ENCODE data around the gene KPNA4.
"Not testable (repeated sequence)": the region's sequence is repeated elsewhere in the genome, so short reads cannot be mapped to it uniquely, and the experiment has no call there.

The KPNA4 gene

DNA sequence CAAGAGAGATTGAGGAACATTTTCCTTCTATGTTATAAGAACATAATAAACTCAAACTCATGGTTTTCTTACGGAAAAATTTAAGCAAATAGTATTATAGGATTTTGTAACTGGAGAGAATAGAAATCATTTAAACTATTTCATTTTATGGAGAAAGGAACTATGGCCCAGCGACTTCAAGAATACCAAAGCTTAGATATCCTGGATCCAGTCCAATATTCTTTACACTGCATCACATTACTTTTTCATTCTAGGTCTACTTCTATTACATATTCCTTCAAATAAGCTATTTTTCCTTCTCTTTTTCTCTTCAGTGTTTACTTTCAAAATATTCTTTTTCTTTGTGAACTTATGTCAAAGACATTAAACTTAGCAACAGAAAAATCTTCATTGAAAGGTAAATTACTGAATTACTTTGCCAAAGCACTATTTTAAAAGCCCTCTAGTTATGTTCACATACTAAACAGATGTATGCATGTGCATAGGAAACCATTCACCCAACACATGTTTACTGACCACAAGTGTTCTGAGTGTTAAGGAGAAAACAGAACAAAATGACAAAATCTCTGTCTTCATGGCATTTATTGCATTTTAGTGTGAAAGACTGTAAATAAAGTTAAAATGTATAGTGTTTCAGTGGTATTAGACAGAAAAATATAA, 20.4 kb downstream of the KPNA4 start:
- H3K4me3 Mint-ChIP-seq, result no peak overlapping the region
- no peaks in the 10 kb centered on the region for H3K27me3 Mint-ChIP-seq (ENCODE audit: low read depth)
- H3K9me3 Mint-ChIP-seq, result peaks cover 16% of the 10 kb centered on the region
- TF ChIP-seq, protein P1, sequence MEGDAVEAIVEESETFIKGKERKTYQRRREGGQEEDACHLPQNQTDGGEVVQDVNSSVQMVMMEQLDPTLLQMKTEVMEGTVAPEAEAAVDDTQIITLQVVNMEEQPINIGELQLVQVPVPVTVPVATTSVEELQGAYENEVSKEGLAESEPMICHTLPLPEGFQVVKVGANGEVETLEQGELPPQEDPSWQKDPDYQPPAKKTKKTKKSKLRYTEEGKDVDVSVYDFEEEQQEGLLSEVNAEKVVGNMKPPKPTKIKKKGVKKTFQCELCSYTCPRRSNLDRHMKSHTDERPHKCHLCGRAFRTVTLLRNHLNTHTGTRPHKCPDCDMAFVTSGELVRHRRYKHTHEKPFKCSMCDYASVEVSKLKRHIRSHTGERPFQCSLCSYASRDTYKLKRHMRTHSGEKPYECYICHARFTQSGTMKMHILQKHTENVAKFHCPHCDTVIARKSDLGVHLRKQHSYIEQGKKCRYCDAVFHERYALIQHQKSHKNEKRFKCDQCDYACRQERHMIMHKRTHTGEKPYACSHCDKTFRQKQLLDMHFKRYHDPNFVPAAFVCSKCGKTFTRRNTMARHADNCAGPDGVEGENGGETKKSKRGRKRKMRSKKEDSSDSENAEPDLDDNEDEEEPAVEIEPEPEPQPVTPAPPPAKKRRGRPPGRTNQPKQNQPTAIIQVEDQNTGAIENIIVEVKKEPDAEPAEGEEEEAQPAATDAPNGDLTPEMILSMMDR (IDR thresholded peaks at IDR 0.05; ENCODE audit: unreplicated experiment in 3 of 3), result no peak
- peaks cover 51% of the 10 kb centered on the region for H3K4me1 Mint-ChIP-seq
- H3K36me3 Mint-ChIP-seq (ENCODE audit: low read depth), result peaks cover 57% of the 10 kb centered on the region
- peak overlapping the region; percentile 73 to 77 (median 76) for H3K27ac Mint-ChIP-seq

DNA sequence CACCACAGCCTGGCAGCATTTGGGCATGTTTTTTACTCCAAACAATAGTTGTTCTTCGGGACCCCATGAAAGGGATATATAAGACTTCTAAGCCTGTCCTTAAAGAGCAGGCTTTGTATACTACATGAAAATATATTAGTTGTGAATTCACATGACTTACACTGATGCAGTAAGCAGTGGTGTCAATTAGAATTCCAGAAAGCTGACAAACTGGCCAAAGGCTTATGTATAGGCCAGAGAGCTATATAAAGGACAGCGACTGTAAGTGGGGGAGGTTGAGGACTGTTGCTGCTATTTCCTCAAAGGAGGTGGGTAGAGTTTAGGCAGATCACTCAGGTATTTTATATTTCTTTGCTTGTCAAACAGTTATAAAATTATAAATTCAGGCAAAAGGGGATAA, 24.8 kb downstream of the KPNA4 start:
- Mint-ChIP-seq H3K4me3 (no peak overlapping the region), H3K27me3 (ENCODE audit: low read depth) (no peaks in the 10 kb centered on the region), H3K4me1 (peaks cover 46% of the 10 kb centered on the region), H3K27ac (no peak overlapping the region), H3K9me3 (no peaks in the 10 kb centered on the region), H3K36me3 (ENCODE audit: low read depth) (peaks cover 22% of the 10 kb centered on the region)
- TF ChIP-seq, protein P1 (IDR thresholded peaks at IDR 0.05; ENCODE audit: unreplicated experiment in 3 of 3), result no peak

- Mint-ChIP-seq H3K27ac (no peak overlapping the region), H3K27me3 (ENCODE audit: low read depth) (no peaks in the 10 kb centered on the region), H3K4me3 (no peak overlapping the region), H3K4me1 (peaks cover 29% of the 10 kb centered on the region), H3K36me3 (ENCODE audit: low read depth) (peaks cover 19% of the 10 kb centered on the region), H3K9me3 (no peaks in the 10 kb centered on the region)
- TF ChIP-seq, protein P1 (IDR thresholded peaks at IDR 0.05; ENCODE audit: unreplicated experiment in 3 of 3), result no peak
Observed at GRCh38 chr3:160538895-160539294, 26.5 kb downstream of the KPNA4 start.

DNA sequence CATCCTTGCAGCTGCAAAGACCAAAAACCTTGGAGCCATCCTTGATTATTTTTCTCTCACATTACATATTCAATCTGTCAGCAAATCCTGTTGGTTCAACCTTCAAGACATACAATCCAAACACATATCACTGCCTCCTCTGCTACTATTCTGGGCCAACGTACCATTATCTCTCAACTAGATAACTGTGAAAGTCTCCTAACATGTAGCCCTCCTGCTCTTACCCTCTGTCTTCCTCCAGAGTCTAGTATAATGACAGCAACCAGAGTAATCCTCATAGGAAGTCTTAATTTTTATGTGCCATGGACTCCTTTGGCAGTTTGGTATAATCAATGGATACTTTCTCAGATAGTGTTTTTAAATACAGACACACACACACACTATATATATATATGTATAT, 27.6 kb downstream of the KPNA4 start:
- TF ChIP-seq, protein P1 (IDR thresholded peaks at IDR 0.05; ENCODE audit: unreplicated experiment in 3 of 3), result no peak
- H3K4me3 Mint-ChIP-seq, result no peak overlapping the region
- no peaks in the 10 kb centered on the region for H3K27me3 Mint-ChIP-seq (ENCODE audit: low read depth)
- peaks cover 29% of the 10 kb centered on the region for H3K4me1 Mint-ChIP-seq
- H3K9me3 Mint-ChIP-seq, result no peaks in the 10 kb centered on the region
- H3K27ac Mint-ChIP-seq, result no peak overlapping the region
- peaks cover 19% of the 10 kb centered on the region for H3K36me3 Mint-ChIP-seq (ENCODE audit: low read depth)

DNA sequence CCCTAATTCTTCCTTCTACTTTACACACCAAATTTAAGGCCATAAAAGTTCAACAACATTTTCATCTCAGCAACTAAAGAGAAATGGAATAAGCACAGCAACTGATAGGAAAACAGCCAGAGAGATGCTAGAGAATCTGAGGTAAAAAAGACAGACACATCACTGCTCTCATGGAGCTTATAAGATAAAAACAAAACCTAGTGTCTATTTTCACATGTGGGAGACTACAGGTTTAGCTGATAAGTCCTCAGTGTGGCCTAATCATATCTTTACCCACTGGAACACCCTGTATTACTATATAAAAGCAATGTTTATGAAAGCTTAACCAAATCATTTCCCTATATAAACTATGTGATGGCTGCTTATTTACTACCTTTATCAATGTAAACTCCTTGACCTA, 33.0 kb downstream of the KPNA4 start:
- TF ChIP-seq, protein P1 (IDR thresholded peaks at IDR 0.05; ENCODE audit: unreplicated experiment in 3 of 3), result no peak
- H3K4me1 Mint-ChIP-seq, result no peaks in the 10 kb centered on the region
- no peaks in the 10 kb centered on the region for H3K9me3 Mint-ChIP-seq
- H3K36me3 Mint-ChIP-seq (ENCODE audit: low read depth), result peaks cover 40% of the 10 kb centered on the region
- no peak overlapping the region for H3K27ac Mint-ChIP-seq
- no peaks in the 10 kb centered on the region for H3K27me3 Mint-ChIP-seq (ENCODE audit: low read depth)
- H3K4me3 Mint-ChIP-seq, result no peak overlapping the region

- Mint-ChIP-seq H3K4me1 (no peaks in the 10 kb centered on the region), H3K36me3 (ENCODE audit: low read depth) (peaks cover 47% of the 10 kb centered on the region), H3K27ac (no peak overlapping the region), H3K27me3 (ENCODE audit: low read depth) (no peaks in the 10 kb centered on the region), H3K9me3 (no peaks in the 10 kb centered on the region), H3K4me3 (no peak overlapping the region)
- TF ChIP-seq, protein P1 (IDR thresholded peaks at IDR 0.05; ENCODE audit: unreplicated experiment in 3 of 3), result no peak
Observed at GRCh38 chr3:160531311-160531710, 34.1 kb downstream of the KPNA4 start.

GRCh38 chr3:160516391-160516790, 49.0 kb downstream of the KPNA4 start:
- H3K4me3 Mint-ChIP-seq; H3K27me3 Mint-ChIP-seq (ENCODE audit: low read depth); H3K27ac Mint-ChIP-seq; H3K4me1 Mint-ChIP-seq; H3K9me3 Mint-ChIP-seq: not testable (repeated sequence)
- peaks cover 79% of the 10 kb centered on the region for H3K36me3 Mint-ChIP-seq (ENCODE audit: low read depth)

Data from nephron (organoid).